Mesodermal cell (in vitro differentiated cells): Measurements from ENCODE around the gene MYPN.
"Not testable (repeated sequence)": the region's sequence is repeated elsewhere in the genome, so short reads cannot be mapped to it uniquely, and the experiment has no call there.

Experiments
- H3K27ac ChIP-seq: 2 replicates; pipeline ENCODE4 v1.7.0; 2013; ENCODE audit warnings: mild to moderate bottlenecking, low read depth, low read length, moderate library complexity; ENCODE audit not compliant: severe bottlenecking
- H3K36me3 ChIP-seq: 2 replicates; pipeline ENCODE4 v1.7.1; 2013; ENCODE audit warnings: mild to moderate bottlenecking, low read length, moderate library complexity; ENCODE audit not compliant: control insufficient read depth, insufficient read depth
- H3K4me1 ChIP-seq: one replicate; pipeline ENCODE4 v1.7.1; 2013; ENCODE audit warnings: mild to moderate bottlenecking, low read length; ENCODE audit not compliant: insufficient read depth, control insufficient read depth, poor library complexity, severe bottlenecking
- H3K4me3 ChIP-seq: 2 replicates; pipeline ENCODE4 v1.7.0; 2013; ENCODE audit warnings: low read length, control low read depth, mild to moderate bottlenecking; ENCODE audit not compliant: insufficient read depth, poor library complexity, severe bottlenecking; ENCODE audit errors: extremely low read depth
- H3K9me3 ChIP-seq: 2 replicates; pipeline ENCODE4 v1.7.1; 2013; ENCODE audit warnings: mild to moderate bottlenecking, low read length, moderate library complexity; ENCODE audit not compliant: control insufficient read depth
- WGBS, 2 experiments: methylation state at CpG; one replicate each; pipeline ENCODE4 v1.1.5; 2013; ENCODE audit warnings: missing lambda C conversion rate in 2 of 2; ENCODE audit not compliant: insufficient coverage in 2 of 2; 5-methylcytosine and 5-hydroxymethylcytosine counted together

The MYPN gene

DNA sequence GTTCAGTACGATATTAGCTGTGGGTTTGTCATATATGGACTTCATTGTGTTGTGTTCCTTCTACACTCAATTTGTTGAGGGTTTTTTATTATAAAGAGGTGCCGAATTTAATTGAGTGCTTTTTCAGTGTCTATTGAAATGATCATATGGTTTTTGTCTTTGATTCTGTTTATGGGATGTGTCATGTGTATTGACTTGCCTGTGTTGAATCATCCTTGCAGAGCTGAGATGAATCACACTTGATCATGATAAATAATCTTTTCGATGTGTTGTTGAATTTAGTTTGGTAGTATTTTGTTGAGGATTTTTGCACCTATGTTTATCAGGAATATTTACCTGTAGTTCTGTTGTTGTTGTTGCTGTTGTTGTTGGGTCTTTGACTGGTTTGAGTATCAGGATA is 82.8 kb downstream of the MYPN start:
- Histone ChIP-seq H3K4me3 (no peak overlapping the region), H3K4me1 (no peaks in the 10 kb centered on the region), H3K9me3 (no peaks in the 10 kb centered on the region), H3K27ac (no peak overlapping the region), H3K36me3 (no peaks in the 10 kb centered on the region)
- WGBS, 2 experiments, result 75 to 85% methylated on average over 1 to 2 of the region's 3 CpGs

DNA sequence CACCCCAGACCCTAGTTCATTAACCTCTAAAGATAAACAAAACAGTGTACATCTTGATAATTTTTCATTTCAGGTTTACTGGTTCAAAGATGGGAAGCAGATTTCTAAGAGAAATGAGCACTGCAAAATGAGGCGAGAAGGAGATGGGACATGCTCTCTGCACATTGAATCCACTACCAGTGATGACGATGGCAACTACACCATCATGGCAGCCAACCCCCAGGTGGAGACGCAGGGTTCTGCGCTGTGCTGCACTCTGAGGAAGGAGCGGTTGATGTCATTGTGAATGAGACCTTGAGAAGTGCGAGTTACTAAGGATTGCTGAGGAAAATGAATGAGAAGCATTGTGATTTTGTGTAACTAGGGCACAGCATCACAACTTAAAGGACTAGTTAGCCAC is 85.0 kb downstream of the MYPN start:
- H3K27ac ChIP-seq, result no peak overlapping the region
- WGBS, 2 experiments, result 70 to 78% methylated on average over 5 of the region's 6 CpGs
- no peaks in the 10 kb centered on the region for H3K4me1 ChIP-seq
- no peak overlapping the region for H3K4me3 ChIP-seq
- no peaks in the 10 kb centered on the region for H3K36me3 ChIP-seq
- no peaks in the 10 kb centered on the region for H3K9me3 ChIP-seq

DNA sequence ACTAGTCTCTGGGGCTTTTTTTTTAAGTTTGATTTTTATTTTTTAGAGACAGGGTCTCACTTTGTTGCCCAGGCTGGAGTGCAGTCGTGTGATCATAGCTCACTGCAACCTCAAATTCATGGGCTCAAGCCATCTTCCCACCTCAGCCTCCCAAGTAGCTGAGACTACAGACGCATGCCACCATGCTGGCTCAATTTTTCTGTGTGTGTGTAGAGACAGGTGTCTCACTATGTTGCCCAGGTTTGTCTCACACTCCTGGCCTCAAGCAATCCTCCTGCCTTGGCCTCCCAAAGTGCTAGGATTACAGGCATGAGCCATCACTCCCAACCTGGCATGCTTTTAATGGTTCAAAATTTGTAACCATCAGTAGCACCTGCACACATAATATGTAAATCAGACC is 86.5 kb downstream of the MYPN start:
- 80 to 100% methylated on average over 1 of the region's 2 CpGs for WGBS, 2 experiments
- not testable (repeated sequence) for H3K36me3 ChIP-seq, H3K4me1 ChIP-seq, H3K9me3 ChIP-seq, H3K27ac ChIP-seq, H3K4me3 ChIP-seq

DNA sequence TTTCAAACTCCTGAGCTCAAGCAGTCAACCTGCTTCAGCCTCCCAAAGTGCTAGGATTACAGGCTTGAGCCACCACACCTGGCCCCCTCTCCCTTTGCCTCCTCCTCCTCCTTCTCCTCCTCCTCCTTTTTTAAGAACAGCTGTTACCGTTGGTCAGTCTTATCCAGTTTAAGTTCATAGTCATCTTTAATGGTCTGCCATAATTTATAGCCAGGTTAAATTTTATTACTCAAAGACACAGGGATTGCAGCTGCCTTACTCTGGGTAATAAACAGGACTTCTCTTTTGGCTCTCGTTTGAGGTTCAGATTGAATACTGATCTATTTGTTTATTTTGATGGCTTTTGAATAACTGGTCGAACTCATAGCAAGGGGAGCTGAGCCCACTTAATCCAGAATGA is 87.4 kb downstream of the MYPN start:
- Histone ChIP-seq H3K27ac (no peak overlapping the region), H3K4me1 (no peaks in the 10 kb centered on the region), H3K4me3 (no peak overlapping the region), H3K36me3 (no peaks in the 10 kb centered on the region), H3K9me3 (no peaks in the 10 kb centered on the region)
- WGBS, 2 experiments, result 81 to 86% methylated on average over 1 to 2 of the region's 3 CpGs

DNA sequence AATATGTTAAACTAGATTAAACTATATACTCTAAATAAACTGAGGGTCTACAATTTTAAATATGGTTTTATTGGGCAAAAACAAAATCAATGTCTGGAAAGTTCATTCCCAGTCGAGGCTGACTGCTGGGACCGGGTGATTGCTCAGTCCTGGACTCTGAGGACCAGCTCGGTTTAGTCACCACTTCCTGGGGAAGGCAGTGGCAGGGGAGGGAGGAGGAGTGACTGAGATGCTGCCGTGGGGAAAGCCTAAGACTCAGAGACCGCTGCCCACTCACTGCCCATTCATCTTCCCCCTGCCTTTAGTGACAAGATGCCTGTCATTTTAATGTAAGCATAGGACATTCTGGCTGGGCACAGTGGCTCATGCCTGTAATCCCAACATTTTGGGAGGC is 93.7 kb downstream of the MYPN start:
- Histone ChIP-seq H3K4me1 (no peaks in the 10 kb centered on the region), H3K4me3 (no peak overlapping the region)
- WGBS, 2 experiments, result 44 to 84% methylated on average over 2 to 3 of the region's 5 CpGs

DNA sequence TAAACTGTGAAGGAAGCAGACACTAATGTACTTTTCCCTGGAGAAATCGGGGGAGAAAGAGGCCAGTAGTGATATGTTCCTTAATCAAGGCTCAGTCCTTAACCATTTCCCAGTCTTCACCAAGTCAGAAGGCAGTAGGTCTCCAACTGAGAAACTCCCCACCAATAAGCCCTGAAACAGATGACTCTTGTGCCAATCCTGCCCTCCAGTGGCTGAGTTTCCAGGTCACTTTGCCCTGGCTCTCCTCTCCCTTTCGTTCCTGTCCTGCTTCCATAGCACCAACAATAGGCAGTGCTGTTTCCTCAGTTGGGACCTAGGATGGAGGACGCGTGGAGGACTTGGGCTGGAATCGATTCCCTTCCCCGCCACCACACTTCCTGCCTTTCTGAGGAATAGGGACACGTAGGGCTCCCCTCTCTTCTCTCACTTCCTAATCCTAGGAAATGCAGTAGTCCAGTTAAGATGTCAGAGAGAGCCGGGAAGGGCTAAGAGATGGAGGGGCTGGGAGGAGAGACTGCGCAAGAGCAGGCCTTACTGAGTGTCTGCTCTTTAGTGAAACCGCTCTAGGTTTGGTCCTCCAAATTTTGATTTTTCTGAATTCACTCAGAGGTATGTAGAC is 99.2 kb downstream of the MYPN start:
- no peak overlapping the region for H3K27ac ChIP-seq
- 50 to 53% methylated on average over 2 to 6 of the region's 10 CpGs for WGBS, 2 experiments
- no peaks in the 10 kb centered on the region for H3K4me1 ChIP-seq
- no peaks in the 10 kb centered on the region for H3K36me3 ChIP-seq
- no peak overlapping the region for H3K4me3 ChIP-seq
- no peaks in the 10 kb centered on the region for H3K9me3 ChIP-seq

More for the DNA sequence above, 93.7 kb downstream of the MYPN start:
- Histone ChIP-seq H3K27ac (no peak overlapping the region), H3K36me3 (no peaks in the 10 kb centered on the region), H3K9me3 (no peaks in the 10 kb centered on the region)

DNA sequence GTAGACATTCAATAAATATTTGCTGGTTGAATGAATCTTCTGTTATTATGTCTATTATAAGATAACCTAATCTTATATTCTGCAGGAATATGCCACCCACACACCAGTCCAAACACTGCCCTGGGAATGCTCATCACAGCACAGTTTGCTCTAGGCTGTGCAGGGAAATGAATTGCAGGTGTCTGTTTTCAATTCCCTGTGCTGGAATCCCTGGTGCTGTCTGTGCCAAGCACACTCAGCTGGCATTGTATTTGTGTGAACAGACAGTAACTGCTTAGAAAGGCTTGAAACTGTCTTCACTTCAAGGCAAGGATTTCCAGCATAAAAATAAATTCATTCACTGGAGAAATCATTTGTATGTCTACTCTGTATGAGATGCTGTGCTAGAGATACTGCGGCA is 102.4 kb downstream of the MYPN start:
- H3K4me1 ChIP-seq, result no peaks in the 10 kb centered on the region
- WGBS, 2 experiments, result no CpG with 5 or more reads among the region's 1 CpG
- no peak overlapping the region for H3K27ac ChIP-seq
- H3K9me3 ChIP-seq, result no peaks in the 10 kb centered on the region
- no peaks in the 10 kb centered on the region for H3K36me3 ChIP-seq
- H3K4me3 ChIP-seq, result no peak overlapping the region

DNA sequence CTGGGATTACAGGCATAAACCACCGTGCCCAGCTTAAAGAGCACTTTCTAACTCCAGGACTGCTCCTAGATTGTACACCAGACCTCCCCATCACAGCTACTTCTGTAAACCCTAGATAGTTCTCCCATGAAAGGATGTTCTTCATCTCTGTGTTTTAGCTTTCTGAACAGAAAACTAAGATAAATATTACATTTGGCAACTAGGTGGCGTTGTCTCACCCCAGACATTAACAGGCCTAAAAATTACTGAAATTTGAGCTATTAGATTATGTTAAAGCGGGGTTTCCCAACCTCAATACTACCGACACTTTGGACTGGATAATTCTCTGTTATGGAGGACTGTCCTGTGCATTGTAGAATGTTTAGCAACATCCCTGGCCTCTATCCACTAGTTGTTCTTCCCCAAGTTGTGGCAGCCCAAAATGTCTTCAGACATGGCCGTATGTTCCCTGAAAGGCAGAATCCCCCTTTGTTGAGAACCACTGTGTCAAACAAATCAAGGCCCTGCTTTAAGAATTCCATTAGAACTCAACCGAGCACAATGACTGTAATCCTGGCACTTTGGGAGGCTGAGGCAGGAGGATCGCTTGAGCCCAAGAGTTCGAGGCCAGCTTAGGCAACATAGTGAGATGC is 103.5 kb downstream of the MYPN start:
- Histone ChIP-seq H3K4me1 (no peaks in the 10 kb centered on the region), H3K27ac (no peak overlapping the region)
- WGBS, 2 experiments, result 75 to 81% methylated on average over 4 of the region's 8 CpGs

DNA sequence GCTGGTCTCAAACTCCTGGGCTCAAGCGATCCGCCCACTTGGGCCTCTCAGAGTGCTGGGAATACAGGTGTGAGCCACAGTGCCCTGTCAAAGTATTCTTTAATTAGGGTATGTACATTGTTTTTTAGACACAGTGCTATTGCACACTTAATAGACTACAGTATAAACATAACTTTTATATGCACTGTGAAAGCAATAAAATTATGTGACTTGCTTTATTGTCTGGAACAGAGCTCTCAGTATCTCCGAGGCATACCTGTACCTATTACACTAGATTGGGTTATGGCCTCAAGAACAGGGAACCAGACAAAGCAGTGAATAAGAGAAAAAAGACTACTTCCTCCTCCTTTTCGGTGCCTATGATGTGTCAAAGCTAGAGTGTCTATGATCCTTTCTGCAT is 109.5 kb downstream of the MYPN start:
- Histone ChIP-seq H3K36me3 (no peaks in the 10 kb centered on the region), H3K9me3 (no peaks in the 10 kb centered on the region), H3K4me3 (no peak overlapping the region), H3K4me1 (no peaks in the 10 kb centered on the region), H3K27ac (no peak overlapping the region)
- whole genome bisulfite sequencing, 2 experiments, result 88 to 95% methylated on average over 2 to 3 of the region's 4 CpGs

More for the DNA sequence above, 103.5 kb downstream of the MYPN start:
- Histone ChIP-seq H3K9me3 (no peaks in the 10 kb centered on the region), H3K4me3 (no peak overlapping the region), H3K36me3 (no peaks in the 10 kb centered on the region)

DNA sequence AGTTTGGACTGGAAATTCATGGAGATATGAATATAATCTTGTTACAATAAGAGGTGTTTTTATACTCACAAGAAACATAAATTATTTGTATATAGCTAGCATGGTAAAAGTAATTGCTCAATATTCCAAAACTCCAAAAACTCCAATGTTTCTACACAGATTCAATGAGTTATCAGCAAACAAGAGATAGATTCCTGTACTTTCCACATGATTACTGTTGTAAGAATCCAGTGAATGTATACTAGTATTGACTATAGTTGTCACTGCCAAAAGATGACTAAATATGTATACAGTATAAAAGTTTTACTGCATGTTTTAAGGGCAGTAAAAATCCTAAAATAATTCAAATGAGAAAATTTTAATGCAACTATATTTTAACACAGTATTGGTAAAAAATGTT is 111.9 kb downstream of the MYPN start:
- no peak overlapping the region for H3K4me3 ChIP-seq
- no peaks in the 10 kb centered on the region for H3K4me1 ChIP-seq
- no peak overlapping the region for H3K27ac ChIP-seq
- no peaks in the 10 kb centered on the region for H3K9me3 ChIP-seq
- H3K36me3 ChIP-seq, result no peaks in the 10 kb centered on the region

DNA sequence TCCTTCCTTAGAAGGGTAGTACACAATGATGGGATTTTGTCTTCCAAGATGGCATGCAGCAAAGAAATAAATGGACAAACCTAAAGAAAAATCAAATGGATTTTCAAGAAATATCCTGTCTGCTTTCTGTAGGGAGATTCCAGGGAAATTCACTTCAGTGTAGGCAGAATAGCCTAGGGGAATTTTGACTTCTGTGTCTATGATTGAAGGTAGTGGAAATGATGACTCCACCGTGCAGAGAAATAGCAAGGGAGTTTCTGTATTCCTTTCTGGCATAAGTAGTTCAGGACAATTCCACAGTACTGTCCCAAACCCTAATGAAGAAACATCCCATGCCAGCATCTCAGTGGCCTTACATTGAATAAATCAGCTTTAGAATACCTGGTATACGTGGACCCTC is 113.1 kb downstream of the MYPN start:
- no peaks in the 10 kb centered on the region for H3K4me1 ChIP-seq
- H3K36me3 ChIP-seq, result no peaks in the 10 kb centered on the region
- H3K9me3 ChIP-seq, result no peaks in the 10 kb centered on the region
- no peak overlapping the region for H3K4me3 ChIP-seq
- WGBS, 2 experiments, result 71 to 93% methylated on average over 1 of the region's 2 CpGs
- no peak overlapping the region for H3K27ac ChIP-seq
